K562 (cell line): ENCODE measurements around the gene RECK. TPM values are rescaled to one million over a fixed set of nuclear protein-coding genes. Genes with fewer than 3 reads are reported as not detected.

Source experiments
- ATAC-seq: fragments of 200-7000 bp; cut with Tn5 transposase; 3 replicates; pipeline ENCODE4 v1.9.1; 2020; ENCODE audit warnings: moderate library complexity
- BruUV-seq: library from RNA; stranded (reverse); fragments of 400-500 nt; replicated peaks from 2 replicates; lab custom pipeline; 2021; lab: Mats Ljungman, UMichigan
- CTCF ChIA-PET: fragments of 300-600 bp; formaldehyde crosslinking; extraction: SDS; loops from one replicate; lab custom pipeline; 2021; ENCODE audit warnings: low intra/inter-chr PET ratio; lab: Yijun Ruan, JAX
- POLR2A ChIA-PET: fragments of 300-600, 350-650 bp; sonication (Branson Sonifier 250); formaldehyde crosslinking; extraction: SDS; loops from one replicate; lab custom pipeline; 2021; ENCODE audit warnings: antibody characterized with exemption, inconsistent platforms; lab: Yijun Ruan, JAX
- DNase-seq, 4 experiments: peaks; one replicate each; pipeline versions ENCODE4 v3.0.0 to v3.0.0-alpha.2; 2011 to 2018; ENCODE audit warnings: low spot score in 3 of 4, mixed read lengths in 3 of 4; ENCODE audit errors: extremely low read depth in 1 of 4
- FAIRE-seq: peaks from 2 replicates; lab custom pipeline; 2011; peaks lifted over from hg19 to GRCh38; lab: Jason Lieb, UNC
- H2AFZ ChIP-seq: 2 replicates; pipeline ENCODE4 v1.6.0; 2011; ENCODE audit warnings: low read depth, low read length, control low read depth, inconsistent platforms
- H3K27ac ChIP-seq: fragments of 200-600 bp; 3 replicates; pipeline ENCODE4 v1.8.0; 2011; ENCODE audit warnings: low read depth, mild to moderate bottlenecking, control low read depth, inconsistent platforms, low read length, moderate library complexity, mixed read lengths; ENCODE audit errors: extremely low read depth
- H3K27me3 ChIP-seq, 2 experiments: fragments of 300-600 bp in 1 of 2; 2 replicates in 1 of 2; 3 replicates in 1 of 2; pipeline versions ENCODE4 v1.6.0 to v1.8.0; 2011; ENCODE audit warnings: inconsistent platforms in 2 of 2, low read length in 2 of 2, mild to moderate bottlenecking in 1 of 2, mixed read lengths in 1 of 2, moderate library complexity in 1 of 2; ENCODE audit not compliant: control insufficient read depth in 2 of 2, insufficient read depth in 2 of 2
- H3K36me3 ChIP-seq: fragments of 300-600 bp; 3 replicates; pipeline ENCODE4 v1.8.0; 2011; ENCODE audit warnings: mild to moderate bottlenecking, low read length, inconsistent platforms; ENCODE audit not compliant: control insufficient read depth, insufficient read depth
- H3K4me1 ChIP-seq, 2 experiments: fragments of 200-600 bp in 1 of 2; replicated peaks in 1 of 2; 2 replicates in 1 of 2; 3 replicates in 1 of 2; pipeline versions ENCODE4 v1.5.1 to v1.8.0; 2011; ENCODE audit warnings: inconsistent platforms in 2 of 2, low read length in 2 of 2, mild to moderate bottlenecking in 1 of 2, mixed read lengths in 1 of 2, moderate library complexity in 1 of 2; ENCODE audit not compliant: control insufficient read depth in 2 of 2, insufficient read depth in 2 of 2
- H3K4me2 ChIP-seq: 2 replicates; pipeline ENCODE4 v1.6.1; 2011; ENCODE audit warnings: low read length, control low read depth, inconsistent platforms, mixed read lengths; ENCODE audit not compliant: insufficient read depth
- H3K4me3 ChIP-seq: fragments of 200-600 bp; sonication (generic), shearing (Covaris generic); 2 replicates; pipeline ENCODE4 v1.5.1; 2016; ENCODE audit warnings: control low read depth, inconsistent platforms
- H3K79me2 ChIP-seq: fragments of 200-600 bp; 3 replicates; pipeline ENCODE4 v1.8.0; 2011; ENCODE audit warnings: low read length, inconsistent platforms; ENCODE audit not compliant: control insufficient read depth, insufficient read depth
- H3K9ac ChIP-seq, 2 experiments: 2 replicates each; pipeline versions ENCODE4 v1.6.0 to v1.6.1; 2011; ENCODE audit warnings: low read depth in 2 of 2, low read length in 2 of 2, control low read depth in 1 of 2, inconsistent platforms in 1 of 2, mild to moderate bottlenecking in 1 of 2, mixed read lengths in 1 of 2; ENCODE audit not compliant: insufficient read depth in 1 of 2
- H3K9me1 ChIP-seq: one replicate; pipeline ENCODE4 v1.6.0; 2011; ENCODE audit warnings: inconsistent platforms, mild to moderate bottlenecking, low read length, moderate library complexity; ENCODE audit not compliant: control insufficient read depth, insufficient read depth
- H3K9me3 ChIP-seq: replicated peaks from 2 replicates; pipeline ENCODE4 v1.5.1; 2011; ENCODE audit warnings: low read depth, low read length, inconsistent platforms; ENCODE audit not compliant: control insufficient read depth, insufficient read depth
- H4K20me1 ChIP-seq: replicated peaks from 2 replicates; pipeline ENCODE4 v1.6.1; 2011; ENCODE audit warnings: low read length, inconsistent platforms, mixed read lengths; ENCODE audit not compliant: control insufficient read depth, insufficient read depth
- CBX2 ChIP-seq: fragments of 200-600 bp; sonication (generic); IDR thresholded peaks from one replicate; pipeline ENCODE4 v1.6.1; 2012; ENCODE audit warnings: mild to moderate bottlenecking, low read length, inconsistent platforms; ENCODE audit not compliant: insufficient read depth, poor library complexity, severe bottlenecking
- HDAC2 ChIP-seq: fragments of 450-650 bp; IDR thresholded peaks from 2 replicates; pipeline ENCODE4 v1.6.1; 2016; ENCODE audit warnings: mild to moderate bottlenecking
- HIVEP1 ChIP-seq: fragments of 250-450 bp; sonication (Bioruptor Pico); IDR thresholded peaks from 2 replicates; pipeline ENCODE4 v1.4.0; 2020; ENCODE audit warnings: mild to moderate bottlenecking
- NFE2 ChIP-seq: IDR thresholded peaks from 2 replicates; pipeline ENCODE4 v1.6.1; 2014; ENCODE audit warnings: antibody characterized with exemption, low read depth
- NR2C2 ChIP-seq, 2 experiments: fragments of 200-800 bp in 1 of 2; sonication (Bioruptor generic) in 1 of 2; sonication (generic) in 1 of 2; formaldehyde crosslinking in 1 of 2; IDR thresholded peaks; 2 replicates each; pipeline versions ENCODE4 v1.6.1 to v1.8.0; 2016 to 2022; ENCODE audit warnings: mild to moderate bottlenecking in 1 of 2, missing compliant biosample characterization in 1 of 2, missing genetic modification characterization in 1 of 2, missing genetic modification reagents in 1 of 2
- RAD21 ChIP-seq, 2 experiments: fragments of 250-450 bp in 1 of 2; fragments of 450-650 bp in 1 of 2; sonication (Bioruptor Pico) in 1 of 2; formaldehyde crosslinking in 1 of 2; IDR thresholded peaks in 1 of 2; conservative IDR thresholded peaks in 1 of 2; 2 replicates each; pipeline versions ENCODE4 v1.4.0 to v1.8.0; 2020 to 2022; ENCODE audit warnings: mild to moderate bottlenecking in 2 of 2, moderate library complexity in 1 of 2
- REST ChIP-seq, 2 experiments: fragments of 450-650 bp; formaldehyde crosslinking in 1 of 2; IDR thresholded peaks; 2 replicates each; pipeline versions ENCODE4 v1.4.0 to v1.6.1; 2014 to 2020; ENCODE audit warnings: mild to moderate bottlenecking in 2 of 2, borderline replicate concordance in 1 of 2, low read depth in 1 of 2
- SMC3 ChIP-seq: conservative IDR thresholded peaks from 2 replicates; pipeline ENCODE4 v1.6.1; 2011; ENCODE audit warnings: low read depth, low read length, improper control_type of control experiment; ENCODE audit not compliant: insufficient read depth
- TCF7L2 ChIP-seq: fragments of 150-350 bp; IDR thresholded peaks from 2 replicates; pipeline ENCODE4 v1.6.1; 2016; ENCODE audit warnings: low read depth, mild to moderate bottlenecking, low read length, moderate library complexity
- ZKSCAN8 ChIP-seq: fragments of 200-800 bp; sonication (Bioruptor generic); IDR thresholded peaks from 2 replicates; pipeline ENCODE4 v1.6.1; 2016; ENCODE audit warnings: missing genetic modification characterization, missing compliant biosample characterization
- ZNF408 ChIP-seq: fragments of 250-450 bp; sonication (Bioruptor Pico); IDR thresholded peaks from 2 replicates; pipeline ENCODE4 v1.4.0; 2020; ENCODE audit warnings: low read depth, mild to moderate bottlenecking, moderate library complexity
- ZNF830 ChIP-seq: fragments of 250-450 bp; sonication (Bioruptor Pico); IDR thresholded peaks from 2 replicates; pipeline ENCODE4 v1.5.0; 2021; ENCODE audit warnings: mild to moderate bottlenecking
- WGBS: fragments of 100-300 bp; shearing (Covaris generic); methylation state at CpG from one replicate; pipeline ENCODE4 v1.1.6; 2016; ENCODE audit warnings: low coverage, mixed read lengths; ENCODE audit not compliant: insufficient coverage; ENCODE audit errors: missing lambda C conversion rate; 5-methylcytosine and 5-hydroxymethylcytosine counted together
- in situ Hi-C: fragments of 300-500 bp; cut with MboI; formaldehyde crosslinking; loops from 4 replicates; pipeline ENCODE4 v1.15.0; 2018; ENCODE audit warnings: inconsistent platforms, mixed read lengths
- intact Hi-C: fragments of 100-400 bp; cut with micrococcal nuclease; formaldehyde crosslinking; loops from 2 replicates; pipeline ENCODE4 v1.14.2; 2022
- polyA plus RNA-seq, 8 experiments: library from polyadenylated mRNA; depleted of rRNA in 4 of 8; stranded (reverse) in 5 of 8; unstranded in 3 of 8; fragments of >200 nt; fragmentation: Nextera tagmentation in 2 of 8; fragmentation: Illumina TruSeq in 1 of 8; extraction: Ambion mirVana in 2 of 8; extraction: Trizol in 1 of 8; gene quantifications; 2 replicates each; pipeline versions ENCODE4 v1.2.1 to v1.2.3, GENCODE V29; 2011 to 2014; ENCODE audit warnings: inconsistent platforms in 1 of 8, missing spikeins in 1 of 8
- total RNA-seq, 7 experiments: library from RNA; depleted of rRNA in 6 of 7; stranded (reverse); fragments of >200 nt in 6 of 7; fragmentation: Illumina TruSeq in 2 of 7; extraction: Trizol in 2 of 7; gene quantifications; 2 replicates each; pipeline versions ENCODE4 v1.2.1 to v1.2.3, GENCODE V29; 2011 to 2021; ENCODE audit warnings: low replicate concordance in 1 of 7

The RECK gene
- total and polyA plus RNA-seq, 9 of the 15 experiments (the other 6 are each of a cell fraction or from before 2014, with no cell fraction given) = 0.04 to 0.36 (median 0.16) TPM

- Histone ChIP-seq H3K4me3 (no peak overlapping the region), H3K4me1 (no peaks in the 10 kb centered on the region; a peak in 1 of 5 replicates), H3K4me2 (no peak overlapping the region), H3K9me3 (0 out of 2 replicates have a peak, but pooled peaks cover 1% of the 10 kb centered on the region), H3K9ac (no peak overlapping the region), H3K27me3 (peaks cover 0 to 3% of the 10 kb centered on the region in 2 experiments; a peak in 1 of 5 replicates), H3K9me1 (no peaks in the 10 kb centered on the region), H2AFZ (no peak overlapping the region), H3K79me2 (no peaks in the 10 kb centered on the region), H4K20me1 (no peaks in the 10 kb centered on the region), H3K36me3 (no peaks in the 10 kb centered on the region), H3K27ac (no peak overlapping the region)
- in situ Hi-C loops (no loop called here), intact Hi-C loops (loop anchor here (1.0 to 5.0 kb wide), 3 partner anchors 68 to 144 kb away; partner anchors contain the start of gene CCIN)
- ChIA-PET CTCF (interaction anchor here (0.8 to 3.0 kb wide), 4 partner anchors 15 to 287 kb away, joined by 3 to 22 read pairs (median 8); no protein-coding TSS in a partner anchor), POLR2A (interaction anchor here (0.5 to 1.8 kb wide), 4 partner anchors 16 to 910 kb away, joined by 3 to 4 read pairs (median 4); no protein-coding TSS in a partner anchor)
- WGBS = 12% methylated on average over 10 of the region's 13 CpGs
- peak; percentile 92 for FAIRE-seq
- ATAC-seq = peak; percentile 80
- BruUV-seq = no TSS peak
- peak; percentile 34 to 69 (median 46) for DNase-seq
- TF ChIP-seq REST (IDR thresholded peaks at IDR 0.05; ENCODE audit: borderline replicate concordance) (peak; percentile 80), REST (CRISPR knock-in tag; IDR thresholded peaks at IDR 0.05; ENCODE audit: low read depth) (no peak), ZNF830 (no peak), NR2C2 (CRISPR knock-in tag; IDR thresholded peaks at IDR 0.05) (no peak), NR2C2 (tag; IDR thresholded peaks at IDR 0.05) (no peak), ZNF408 (CRISPR knock-in tag) (no peak), HDAC2 (no peak), TCF7L2 (no peak), CBX2 (no peak), NFE2 (no peak), ZKSCAN8 (no peak), HIVEP1 (CRISPR knock-in tag) (no peak), SMC3 (peak; percentile 77), RAD21 (CRISPR knock-in tag; conservative IDR thresholded peaks at IDR 0.05 in 1 of 2, IDR thresholded peaks at IDR 0.05 in 1 of 2) (peak; percentile 73 to 81)
Measured at GRCh38 chr9:36023260-36024048, 13.3 kb upstream of the RECK start.
